Superior temporal gyrus (tissue), 1 donor: ENCODE data around the gene GHRHR.

ENCODE experiments used
- DNase-seq: peaks from one replicate; pipeline ENCODE4 v3.0.0-alpha.2; 2016; ENCODE audit errors: extremely low spot score

GHRHR gene

GRCh38 chr7:31003097-31003496 is 39.3 kb downstream of the GHRHR start:
- DNase-seq, result no peak

GRCh38 chr7:31003721-31004120 is 40.0 kb downstream of the GHRHR start:
- DNase-seq, result no peak

GRCh38 chr7:31004393-31004792 is 40.6 kb downstream of the GHRHR start:
- no peak for DNase-seq

DNA sequence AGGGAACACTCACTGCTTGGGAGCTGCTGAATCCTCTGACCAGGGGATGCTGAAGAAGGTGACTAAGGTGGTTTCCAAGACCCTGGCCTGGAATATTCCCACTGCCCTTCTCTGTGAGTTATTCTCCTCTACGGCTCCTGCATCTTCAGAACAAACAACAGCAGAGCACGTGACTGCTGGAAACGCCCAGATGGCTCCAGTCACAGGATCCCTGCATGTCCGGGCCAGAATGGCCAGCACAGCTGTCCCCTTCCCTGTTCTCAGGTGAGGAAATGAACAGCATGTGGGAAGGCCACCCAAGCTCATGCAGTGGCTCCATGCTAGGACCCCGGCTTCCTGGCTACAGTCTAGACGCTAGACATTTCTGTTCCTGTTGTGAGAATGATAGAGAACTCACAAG is 43.1 kb downstream of the GHRHR start:
- no peak for DNase-seq

GRCh38 chr7:31007634-31008033 is 43.9 kb downstream of the GHRHR start:
- DNase-seq, result no peak

DNA sequence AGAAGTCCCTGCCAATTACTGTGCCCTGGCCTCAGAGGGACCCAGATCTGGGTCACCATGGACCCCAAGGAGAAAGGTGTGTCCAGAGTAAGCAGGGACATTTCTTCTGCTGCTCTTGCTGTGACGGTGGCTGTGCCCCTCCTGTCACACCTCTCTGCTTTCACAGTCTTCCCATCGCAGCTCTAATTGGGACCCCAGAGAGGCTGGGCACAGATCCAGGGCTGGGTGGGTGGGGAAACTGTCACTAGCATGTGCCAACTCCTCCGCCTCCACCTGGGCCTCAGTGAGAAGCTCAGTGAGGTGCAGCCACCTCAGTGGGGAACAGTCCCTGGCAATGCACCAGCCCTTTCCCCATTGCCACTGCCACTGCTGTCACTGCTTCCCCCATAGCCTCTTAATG is 51.1 kb downstream of the GHRHR start:
- DNase-seq, result no peak

DNA sequence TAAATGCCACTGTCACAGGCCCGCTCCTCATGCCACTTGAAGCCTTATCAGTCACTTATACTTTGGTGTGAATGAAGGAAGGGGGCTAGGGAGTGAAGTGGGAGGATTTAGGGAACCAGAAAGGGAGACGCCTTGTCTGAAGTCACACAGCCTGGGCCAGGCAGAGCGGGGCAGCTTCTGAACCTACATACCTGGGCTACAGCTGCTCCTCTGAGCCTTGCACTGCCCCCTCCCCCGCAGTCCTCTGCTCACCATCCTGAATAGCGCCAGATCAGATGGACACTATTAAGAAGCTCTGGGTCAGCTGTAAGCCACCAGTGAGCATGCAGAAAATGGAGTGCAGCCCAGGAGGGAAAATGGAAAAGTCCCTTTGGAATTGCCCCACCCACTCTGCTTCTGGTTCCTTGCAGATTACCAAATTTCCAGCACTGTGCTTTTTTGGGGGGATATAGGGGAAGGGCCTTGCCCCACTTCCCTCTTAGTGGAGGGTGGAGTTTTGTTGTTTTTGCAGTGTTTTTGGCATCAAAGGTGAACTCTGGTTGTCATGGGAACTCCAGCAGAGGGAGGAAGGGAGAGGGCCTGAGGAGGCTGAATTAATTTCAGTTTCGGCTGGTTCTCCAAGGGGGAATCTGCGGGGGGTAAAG is 53.4 kb downstream of the GHRHR start:
- DNase-seq, result peak; percentile 14

DNA sequence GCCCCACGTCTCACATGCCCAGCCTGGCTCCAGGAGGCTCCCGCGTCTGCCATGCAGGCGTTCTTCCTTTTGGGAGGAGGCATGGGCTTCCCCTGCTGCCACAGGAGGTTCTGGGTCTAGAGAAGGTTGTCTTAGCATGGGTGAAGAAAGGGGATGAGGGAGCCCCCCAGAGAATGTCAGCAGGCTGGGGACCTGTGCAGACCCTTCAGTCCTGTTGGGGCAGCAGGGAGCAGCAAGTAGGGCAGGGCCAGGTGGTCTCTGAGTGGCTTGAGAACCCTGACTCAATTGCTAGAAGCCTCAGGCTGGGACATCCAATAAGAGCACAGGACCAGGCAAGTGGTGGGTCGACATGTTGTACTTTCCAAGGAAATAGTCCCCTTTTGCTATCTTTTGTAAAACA is 54.0 kb downstream of the GHRHR start:
- no peak for DNase-seq

- no peak for DNase-seq
Observed at GRCh38 chr7:31019509-31019908, 55.8 kb downstream of the GHRHR start.

DNA sequence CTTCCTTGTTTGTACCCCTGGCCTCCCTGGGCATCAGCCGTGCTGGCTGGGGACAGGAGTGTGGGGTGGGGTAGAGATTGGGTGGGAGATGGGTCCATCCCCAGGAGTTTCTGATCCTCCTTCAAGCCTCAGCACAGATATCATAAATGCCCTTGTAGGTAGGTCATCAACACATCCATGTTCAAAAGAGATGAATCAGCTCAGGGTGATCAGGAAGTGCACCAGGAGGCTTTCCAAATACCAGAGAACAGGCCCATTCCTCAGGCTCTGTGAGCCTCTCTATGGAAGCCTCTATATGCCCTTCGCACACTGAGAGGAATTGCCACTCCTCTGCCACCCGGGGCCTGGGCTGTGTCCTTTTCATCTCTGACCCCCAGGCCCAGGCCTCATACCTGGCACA is 56.4 kb downstream of the GHRHR start:
- no peak for DNase-seq

DNA sequence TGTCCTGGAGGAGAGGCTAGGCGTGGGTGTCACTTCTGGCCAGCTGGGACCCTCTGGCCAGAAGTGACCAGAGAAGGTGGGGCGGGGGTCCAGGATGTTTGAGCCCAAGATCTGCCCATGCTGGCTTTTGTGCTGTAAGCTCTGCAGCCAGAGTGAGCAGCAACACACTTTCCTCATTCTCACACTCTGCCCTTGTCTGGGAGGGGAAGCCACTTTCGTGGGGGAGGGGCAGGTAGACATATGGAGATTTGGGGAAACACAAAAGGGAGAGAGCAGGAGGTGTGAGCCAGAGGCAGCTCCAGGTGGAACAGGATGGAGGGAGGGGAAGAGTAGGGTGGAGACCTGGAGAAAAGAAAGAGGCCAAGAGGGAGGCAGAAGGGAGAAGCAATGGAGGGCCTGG is 56.9 kb downstream of the GHRHR start:
- no peak for DNase-seq

DNA sequence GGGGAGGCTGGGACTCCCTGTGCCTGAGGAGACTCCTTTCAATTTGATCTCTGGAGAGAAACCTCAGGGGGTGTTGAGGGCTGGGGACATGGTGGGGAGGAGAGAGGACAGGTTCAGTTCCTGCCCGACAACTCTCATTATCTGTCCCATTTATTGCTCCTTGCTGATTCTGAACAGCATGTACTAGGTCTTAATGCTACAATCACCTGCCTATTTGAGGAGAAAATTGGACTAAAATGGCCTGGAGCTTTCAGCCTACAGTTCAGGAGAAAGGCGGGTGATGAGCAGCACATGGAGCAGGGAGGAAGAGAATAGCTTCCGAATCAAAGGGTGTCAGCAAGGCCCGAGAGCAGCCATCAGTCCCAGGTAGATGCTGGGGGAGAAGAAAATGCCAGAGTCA is 58.4 kb downstream of the GHRHR start:
- DNase-seq, result no peak

DNA sequence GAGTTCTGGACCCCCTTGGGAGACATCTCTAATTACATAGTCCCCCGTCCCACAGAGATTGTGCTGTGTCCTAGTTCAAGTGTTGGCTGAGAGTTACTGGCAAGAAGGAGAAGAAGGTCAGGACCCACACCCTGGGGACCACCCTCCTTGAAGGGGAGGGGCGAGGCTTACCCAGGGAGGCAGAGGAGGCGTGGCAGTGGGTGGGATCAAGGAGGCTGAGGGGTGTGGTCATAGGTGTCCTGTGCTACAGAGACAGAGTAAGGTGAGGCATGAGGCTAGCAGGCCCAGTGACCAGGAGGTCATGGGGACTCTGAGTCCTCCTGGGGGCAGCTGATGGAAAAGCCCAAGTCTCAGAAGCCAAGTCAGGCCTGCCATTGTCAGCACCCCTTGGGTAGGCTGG is 59.0 kb downstream of the GHRHR start:
- no peak for DNase-seq

DNA sequence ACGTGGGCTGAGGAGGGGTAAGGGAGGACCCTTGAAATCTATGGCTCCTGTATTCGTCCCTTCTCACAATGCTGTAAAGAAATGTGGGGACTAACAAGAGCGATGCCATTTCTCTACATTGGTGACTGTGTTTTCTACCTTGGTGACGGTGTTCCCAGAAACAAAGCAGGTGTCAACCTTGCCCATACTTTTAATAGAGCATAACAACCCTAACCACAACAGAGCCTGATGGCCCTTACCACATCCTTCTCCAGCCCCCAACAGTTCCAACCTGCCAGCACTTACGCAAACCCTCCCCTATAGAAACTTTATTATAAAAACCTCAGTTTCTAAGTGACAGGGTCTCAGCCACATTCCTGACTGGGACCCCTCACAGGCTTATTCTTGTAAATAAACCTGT is 60.1 kb downstream of the GHRHR start:
- DNase-seq, result no peak

DNA sequence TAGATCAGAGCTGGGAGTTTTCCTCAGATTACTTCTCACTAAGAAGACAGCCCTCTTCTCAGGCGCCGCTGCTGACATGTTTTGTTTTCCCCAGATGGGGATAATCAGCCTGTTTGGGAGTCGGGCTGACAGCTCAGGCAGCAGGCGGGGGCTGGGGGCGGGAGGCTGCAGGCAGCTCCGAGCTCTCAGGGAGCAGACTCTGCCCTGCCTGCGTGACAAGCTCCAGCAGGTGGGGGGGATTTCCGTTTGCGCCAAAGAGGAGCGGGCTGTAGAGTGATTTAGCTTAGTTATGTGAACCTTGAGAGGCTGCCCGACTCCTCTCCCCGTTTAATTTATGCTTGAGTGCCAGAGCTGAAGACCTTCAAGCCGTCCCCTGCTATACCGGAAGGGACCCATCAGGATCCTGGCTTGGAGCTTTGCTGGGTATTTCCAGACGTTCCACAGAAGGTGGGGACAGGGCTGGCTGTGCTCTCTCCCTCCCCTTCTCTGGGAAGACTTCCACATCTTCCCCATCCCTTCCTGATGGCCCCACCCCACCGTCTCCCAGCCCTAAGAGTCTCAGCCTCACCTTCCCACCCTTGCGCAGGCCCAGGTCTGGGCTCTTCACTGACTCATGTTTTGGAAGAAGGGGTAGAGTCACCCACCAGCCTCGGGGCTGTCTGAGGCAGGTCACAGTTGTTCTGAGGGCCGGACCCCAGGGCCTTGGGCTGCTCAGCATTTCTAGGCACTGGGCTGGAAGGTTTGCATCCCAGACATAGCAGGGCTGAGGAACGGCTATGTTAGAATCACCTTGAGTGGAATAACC is 63.6 kb downstream of the GHRHR start:
- DNase-seq, result no peak

DNA sequence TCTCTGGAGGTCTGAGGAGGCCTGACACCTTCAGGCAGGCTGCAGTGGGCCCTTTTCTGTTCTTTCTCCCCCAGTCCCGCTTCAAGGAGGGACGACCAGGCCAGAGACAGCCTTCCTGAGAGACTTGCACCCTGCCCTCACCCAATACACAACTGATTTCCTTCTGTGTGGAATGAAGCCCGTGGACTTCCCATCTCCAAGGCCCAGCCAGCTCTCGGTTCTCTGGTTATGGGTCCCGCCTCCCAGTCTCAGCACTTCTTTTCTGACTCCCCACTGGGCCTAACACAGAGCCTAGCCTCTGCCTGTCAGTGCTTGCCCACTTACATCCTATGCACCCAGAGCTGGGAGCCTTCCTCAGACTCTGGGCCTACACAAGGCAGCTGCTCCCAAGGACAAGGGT is 64.3 kb downstream of the GHRHR start:
- no peak for DNase-seq

- peak; percentile 52 for DNase-seq
Observed at GRCh38 chr7:31028417-31028992, 64.8 kb downstream of the GHRHR start.
